Panc1 (cell line): ENCODE measurements around the gene CDH13.

Source experiments
- CTCF ChIP-seq: fragments of 450-650 bp; IDR thresholded peaks from 2 replicates; pipeline ENCODE4 v1.5.1; 2017; ENCODE audit warnings: mild to moderate bottlenecking
- POLR2AphosphoS5 ChIP-seq: IDR thresholded peaks from 2 replicates; pipeline ENCODE4 v1.6.1; 2012; ENCODE audit warnings: mild to moderate bottlenecking, low read depth, low read length, moderate library complexity
- REST ChIP-seq, 2 experiments: IDR thresholded peaks; 2 replicates each; pipeline ENCODE4 v1.6.1; 2011 to 2012; ENCODE audit warnings: low read depth in 2 of 2, control low read depth in 1 of 2, low read length in 1 of 2, mild to moderate bottlenecking in 1 of 2, moderate library complexity in 1 of 2; ENCODE audit not compliant: insufficient read depth in 1 of 2
- SIN3A ChIP-seq: IDR thresholded peaks from 2 replicates; pipeline ENCODE4 v1.6.1; 2012; ENCODE audit warnings: low read depth, mild to moderate bottlenecking, low read length, moderate library complexity, borderline replicate concordance; ENCODE audit not compliant: insufficient read depth
- TCF7L2 ChIP-seq: IDR thresholded peaks from 2 replicates; pipeline ENCODE4 v1.6.1; 2011; ENCODE audit warnings: mild to moderate bottlenecking, low read depth, low read length, inconsistent platforms

GRCh38 chr16:83743241-83743640 lies 1116.5 kb downstream of the CDH13 start:
- TF ChIP-seq CTCF (no peak), POLR2AphosphoS5 (no peak), REST (IDR thresholded peaks at IDR 0.05; ENCODE audit: insufficient read depth in 1 of 2, low read depth in 2 of 2, low read length in 1 of 2) (no peak), SIN3A (no peak), TCF7L2 (no peak)
